GM04503 (cell line): ENCODE results near the gene H2AZ2.
A peak's percentile ranks its signal among the peaks of the same experiment; 100 is the strongest.
"Not testable (repeated sequence)": the region's sequence is repeated elsewhere in the genome, so short reads cannot be mapped to it uniquely, and the experiment has no call there.

Source experiments
- DNase-seq: peaks from one replicate; pipeline ENCODE4 v3.0.0-alpha.2; 2012; ENCODE audit warnings: low read depth

Gene H2AZ2

DNA sequence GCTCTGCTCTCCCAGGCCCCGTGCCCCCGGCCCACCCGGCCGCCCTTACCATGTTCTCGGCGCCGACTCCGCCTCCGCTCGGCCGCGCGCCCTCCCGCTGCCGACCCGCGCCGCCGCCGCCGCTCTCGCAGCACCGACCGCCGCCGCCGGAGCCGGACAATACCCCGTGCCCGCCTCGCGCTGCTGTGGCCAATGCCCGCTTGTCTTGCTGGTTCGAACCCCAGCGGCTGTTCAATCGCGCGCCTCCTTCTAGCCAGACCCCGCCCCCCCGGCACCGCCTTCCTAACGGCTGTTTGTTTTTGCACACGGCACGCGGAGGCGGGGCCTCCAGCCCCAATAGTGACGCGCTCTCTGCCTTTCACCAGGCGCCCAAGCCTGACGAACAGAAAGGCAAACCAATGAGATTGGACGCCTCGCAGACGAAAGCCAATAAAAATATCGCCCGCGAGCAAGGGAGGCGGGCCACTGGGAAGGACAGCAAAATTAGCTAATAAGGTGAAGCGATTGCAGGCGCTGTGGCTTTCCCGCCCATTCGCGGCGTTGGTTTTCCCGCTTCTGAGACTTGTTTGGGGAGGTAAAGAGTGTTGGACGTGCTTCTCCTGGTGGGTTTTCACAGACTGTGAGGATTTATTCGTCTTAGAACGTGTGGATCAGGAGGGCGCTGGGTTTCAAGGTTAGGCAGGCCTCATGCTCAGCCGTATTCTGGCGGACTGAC is at the start of gene H2AZ2:
TSS of gene H2AZ2 (minus strand) at position 168 of the 715 bp plus-strand sequence. CDS start at position 52, 116 bp downstream.
- DNase-seq: peak; percentile 99

DNA sequence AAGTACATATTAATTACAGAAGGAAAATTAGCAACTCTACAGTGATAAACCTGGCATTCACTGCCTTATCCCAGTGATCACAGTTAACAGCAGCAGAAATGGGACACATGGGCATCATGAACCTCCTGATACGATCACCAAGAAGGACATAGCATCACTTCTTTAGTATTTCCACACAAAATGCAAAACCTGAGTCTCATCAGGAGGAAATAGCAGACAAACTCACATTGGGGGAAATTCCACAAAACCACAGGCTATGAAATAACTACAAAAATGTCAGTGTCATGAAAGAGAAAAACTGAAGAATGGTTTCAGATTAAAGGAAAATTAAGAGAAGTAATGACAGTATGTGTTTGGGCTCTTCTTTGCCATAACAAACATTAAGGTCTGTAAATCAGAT is 49.4 kb upstream of the H2AZ2 start:
- DNase-seq: no peak

DNA sequence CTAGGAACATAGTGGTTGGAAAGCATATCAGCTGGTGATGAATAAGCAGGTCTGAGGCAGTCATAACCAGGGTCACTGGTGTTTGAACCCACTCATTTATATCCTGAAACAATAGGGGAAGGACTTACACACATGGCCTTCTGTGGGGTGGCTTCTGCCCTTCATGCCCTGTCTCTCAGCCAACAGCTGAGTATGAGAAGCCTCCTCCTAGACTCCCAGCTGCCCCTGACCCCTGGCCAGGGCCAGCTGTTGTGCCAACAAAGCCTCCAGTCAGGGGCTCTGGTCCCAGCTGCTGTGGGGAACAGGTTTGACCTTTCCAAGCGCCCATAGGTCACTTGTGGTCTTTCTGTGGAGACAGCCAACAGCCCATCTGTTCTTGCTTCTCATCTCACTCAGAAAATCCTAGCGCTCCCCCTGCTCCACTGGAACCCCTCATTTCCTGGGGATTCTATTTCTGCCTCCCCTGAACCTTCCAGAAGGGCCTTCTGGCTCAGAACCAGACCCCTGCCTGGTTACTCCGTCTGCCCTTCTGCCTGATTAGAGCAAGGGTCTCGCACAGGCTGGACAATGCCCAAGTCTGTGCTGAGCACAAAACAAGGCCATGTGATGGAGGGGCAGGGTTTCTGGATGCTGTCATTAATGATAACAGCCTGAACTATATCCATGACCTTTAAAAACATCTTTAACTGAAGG is 47.1 kb upstream of the H2AZ2 start:
- DNase-seq: no peak

DNA sequence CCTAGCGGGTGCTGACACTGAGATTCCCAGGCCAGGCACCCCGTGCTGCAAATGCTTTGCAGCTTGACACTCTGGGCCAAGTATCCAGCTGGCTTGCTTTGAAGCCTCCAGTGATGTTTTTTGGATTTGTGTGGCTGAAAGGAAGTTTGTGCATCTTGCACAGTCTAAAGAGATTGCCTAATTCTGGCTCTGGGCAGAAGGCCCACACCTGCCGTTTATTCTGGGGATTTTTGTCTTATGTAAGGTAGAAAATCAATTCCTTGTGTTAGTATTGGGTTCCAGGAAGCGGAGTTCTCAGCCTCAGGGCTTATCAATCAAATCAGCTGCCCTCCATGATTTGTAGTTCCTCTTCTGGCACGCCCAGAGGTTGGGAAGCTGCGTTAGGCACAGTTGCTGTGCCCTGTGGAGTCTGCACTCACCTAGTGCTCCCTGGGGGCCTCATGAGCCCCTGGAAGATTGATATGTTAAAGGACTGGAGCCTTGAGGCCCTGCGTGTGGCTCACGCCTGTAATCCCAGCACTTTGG is 45.9 kb upstream of the H2AZ2 start:
- no peak for DNase-seq

DNA sequence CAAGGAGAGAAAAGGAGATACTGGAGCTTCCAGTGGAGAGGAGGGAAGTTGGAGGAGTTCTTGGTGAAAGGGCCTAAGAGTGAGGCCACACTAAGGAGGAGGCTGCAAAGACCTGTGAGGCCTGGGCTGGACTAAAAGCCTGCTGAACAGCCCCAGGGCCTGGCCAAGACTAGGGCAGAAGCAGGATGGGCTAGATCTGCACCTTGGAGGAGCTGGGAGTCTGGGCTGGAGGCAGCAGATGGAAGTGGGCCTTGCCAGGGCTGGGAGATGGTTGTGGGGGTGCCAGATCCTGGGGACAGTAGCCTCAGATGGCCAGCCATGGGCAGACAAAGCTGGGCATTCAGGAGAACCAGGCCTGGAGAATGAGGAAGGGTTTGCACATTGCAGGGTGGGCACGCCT is 43.9 kb upstream of the H2AZ2 start:
- no peak for DNase-seq

DNA sequence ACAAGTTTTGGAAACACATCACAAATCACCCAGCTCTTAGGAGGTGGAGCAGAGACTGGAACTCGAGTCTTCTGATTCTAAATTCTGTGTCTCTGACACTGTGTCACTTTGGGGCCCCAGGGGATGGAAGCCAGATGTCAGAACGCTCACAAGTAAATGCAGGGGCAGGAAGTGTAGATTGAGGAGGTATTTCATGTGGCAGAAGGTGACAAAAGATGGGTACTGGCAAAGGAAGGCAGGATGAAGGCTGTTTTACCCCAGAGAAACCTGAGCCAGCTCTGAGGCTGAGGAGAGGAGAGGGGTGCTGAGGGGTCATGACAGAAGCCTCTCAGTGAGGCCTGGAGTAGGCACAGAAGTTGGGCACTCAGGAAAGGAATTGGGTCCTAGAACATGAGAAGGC is 43.5 kb upstream of the H2AZ2 start:
- DNase-seq: no peak

DNA sequence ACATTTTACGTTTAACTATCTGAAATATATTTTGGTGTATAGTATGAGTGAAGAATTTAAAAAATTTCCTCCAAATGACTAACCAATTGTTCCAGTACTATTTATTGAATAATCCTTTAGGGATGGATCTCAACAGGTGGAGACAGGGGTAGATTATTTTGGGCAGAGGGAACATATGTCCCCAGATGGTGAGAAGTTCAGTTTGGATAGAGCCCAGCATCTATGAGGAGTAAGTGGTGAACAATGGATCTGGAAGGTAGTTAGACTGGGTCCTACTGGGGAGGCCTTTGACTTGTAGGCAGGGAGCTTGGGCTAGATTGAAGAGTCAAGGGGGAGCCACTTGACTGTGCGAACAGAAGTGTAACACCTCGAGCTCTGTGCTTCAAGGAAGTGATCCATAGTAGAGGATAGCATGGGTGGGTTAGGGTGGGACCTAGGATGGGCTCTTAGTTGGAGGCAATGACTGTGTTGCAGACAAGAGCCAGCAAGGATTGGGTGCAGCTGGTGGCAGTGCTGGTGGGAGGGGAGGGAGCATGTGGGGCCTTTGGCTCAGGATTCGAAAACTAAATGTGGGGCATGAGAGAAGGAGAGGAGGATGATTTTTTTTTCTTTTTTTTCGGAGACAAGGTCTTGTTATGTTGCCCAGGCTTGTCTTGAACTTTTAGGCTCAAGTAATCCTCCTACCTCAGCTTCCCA is 41.3 kb upstream of the H2AZ2 start:
- no peak for DNase-seq

DNA sequence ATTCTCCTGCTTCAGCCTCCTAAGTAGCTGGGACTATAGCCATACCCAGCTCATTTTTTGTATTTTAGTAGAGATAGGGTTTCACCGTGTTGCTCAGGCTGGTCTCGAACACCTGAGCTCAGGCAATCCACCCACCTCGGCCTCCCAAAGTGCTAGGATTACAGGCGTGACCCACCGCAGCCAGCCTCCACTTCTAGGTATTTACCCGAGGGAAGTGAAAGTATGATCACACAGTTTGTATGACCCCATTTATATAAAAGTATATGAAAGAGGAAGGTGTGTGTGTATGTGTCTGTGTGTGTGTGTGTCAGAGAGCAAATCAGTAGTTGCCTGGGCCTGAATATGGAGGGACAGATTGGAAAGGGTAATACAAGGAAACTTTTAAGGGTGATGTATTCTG is 39.4 kb upstream of the H2AZ2 start:
- no peak for DNase-seq

DNA sequence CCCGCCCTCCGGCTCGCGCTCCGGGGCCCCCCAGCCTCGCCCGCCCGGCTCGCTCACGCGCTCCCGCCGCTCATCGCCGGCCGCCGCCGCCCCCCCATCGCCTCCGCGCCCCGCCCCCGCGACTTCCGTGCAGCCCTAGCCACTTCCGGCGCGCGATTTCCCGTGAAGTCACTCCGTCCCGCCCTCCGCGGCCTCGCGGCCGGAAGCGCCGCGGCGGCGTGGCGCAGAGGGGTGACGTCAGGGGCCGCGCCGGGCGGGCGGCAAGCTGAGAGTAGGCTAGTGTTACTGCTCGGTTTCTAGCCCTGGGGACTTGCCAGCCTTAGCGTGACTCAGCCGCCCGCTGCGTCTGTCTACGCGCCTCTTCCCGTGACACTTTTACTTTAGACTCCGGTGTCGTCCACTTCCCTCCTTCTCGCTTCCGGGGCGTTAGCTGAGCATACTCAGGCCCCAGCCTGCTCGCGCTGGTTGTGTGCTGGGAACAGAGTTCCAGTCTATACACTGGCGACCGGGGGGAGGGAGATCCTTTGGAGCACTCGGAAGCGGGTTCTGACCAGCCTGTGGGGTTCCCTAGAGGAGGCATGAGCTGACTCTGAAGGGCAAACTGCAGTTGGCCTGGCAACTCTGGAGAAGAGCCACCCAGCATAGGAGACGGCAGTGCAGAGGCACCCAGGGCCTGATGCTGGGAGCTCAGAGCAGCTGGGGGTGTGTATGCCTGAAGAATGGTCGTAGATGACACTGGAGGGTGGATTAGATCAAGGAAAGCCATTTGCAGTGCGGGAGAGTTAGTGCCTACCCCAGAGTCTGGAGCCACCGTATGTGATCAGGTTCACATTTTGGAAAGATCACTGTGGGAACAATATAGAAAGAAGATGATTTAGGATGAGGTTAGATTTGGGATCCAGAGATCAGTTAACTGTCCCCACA is 37.8 kb upstream of the H2AZ2 start, which contains the start of gene PURB:
TSS of gene PURB (minus strand) at position 137 of the 924 bp plus-strand sequence. CDS start 182 bp downstream, outside the sequence.
- DNase-seq: peak; percentile 88

DNA sequence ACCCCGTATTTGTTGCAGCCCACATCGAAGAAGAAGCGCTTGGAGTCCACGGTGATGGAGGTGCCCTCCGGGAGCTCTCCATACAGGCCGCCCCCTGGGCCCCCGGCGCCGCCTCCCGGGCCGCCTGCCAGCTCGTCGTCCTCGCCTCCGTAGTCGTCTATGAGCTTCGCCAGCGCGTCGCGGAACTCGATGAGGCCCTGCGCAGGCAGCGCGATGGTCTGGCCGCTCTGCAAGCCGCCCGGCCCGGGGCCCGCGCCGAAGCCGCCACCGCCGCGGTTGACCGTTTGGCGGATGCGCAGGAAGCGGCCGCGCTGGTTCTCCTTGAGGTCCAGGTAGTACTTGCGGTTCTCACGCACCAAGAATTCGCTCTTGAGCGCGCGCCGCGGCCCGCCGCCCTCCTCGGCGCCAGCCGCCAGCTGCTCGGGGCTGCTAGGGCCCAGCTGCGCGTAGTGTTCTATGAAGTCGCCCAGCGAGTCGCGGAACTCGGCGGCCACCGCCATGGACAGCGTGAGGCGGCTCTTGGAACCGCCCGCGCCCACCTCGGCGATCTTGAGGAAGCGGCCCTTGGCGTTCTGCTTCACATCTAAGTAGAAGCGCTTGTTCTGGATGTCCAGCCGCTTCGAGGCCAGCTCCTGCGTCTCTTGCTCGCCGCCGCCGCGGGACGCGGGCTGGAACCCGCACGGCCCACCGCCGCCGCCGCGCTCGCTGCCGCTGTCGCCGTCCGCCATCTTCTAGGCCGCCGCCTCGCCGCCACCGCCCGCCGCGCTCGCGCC is 36.9 kb upstream of the H2AZ2 start:
- peak; percentile 19 for DNase-seq

DNA sequence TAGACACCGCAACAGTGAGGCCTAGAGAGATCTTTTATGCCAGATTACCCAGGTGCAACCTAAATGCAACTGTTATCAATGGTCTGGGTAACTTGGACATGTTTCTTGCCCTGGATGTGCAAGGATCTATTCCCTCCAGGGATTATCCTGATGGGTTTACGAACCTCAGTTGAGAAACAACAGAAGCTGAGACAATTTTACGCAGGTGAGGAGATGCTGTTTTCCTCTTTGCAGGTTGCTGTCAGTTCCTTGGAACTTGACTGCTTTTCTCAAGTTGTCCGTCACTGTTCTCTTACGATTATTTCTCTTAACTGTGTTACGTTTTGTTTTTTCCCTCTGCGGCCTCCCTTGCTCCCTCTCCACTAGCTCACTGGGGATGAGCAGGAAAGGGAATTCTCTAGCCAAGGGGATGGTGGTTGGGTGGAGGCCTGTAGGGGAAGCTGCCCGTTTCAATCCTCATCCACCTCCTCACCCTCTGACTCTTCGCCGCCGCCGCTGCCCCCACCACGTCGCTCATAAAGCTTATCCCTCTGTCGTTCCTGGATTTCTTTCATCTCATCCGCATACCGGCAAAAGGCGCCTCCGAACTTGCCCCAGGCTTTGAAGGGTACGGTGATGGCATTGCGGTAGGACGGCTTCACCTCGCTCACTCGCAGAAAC is 36.2 kb upstream of the H2AZ2 start:
- DNase-seq: no peak

DNA sequence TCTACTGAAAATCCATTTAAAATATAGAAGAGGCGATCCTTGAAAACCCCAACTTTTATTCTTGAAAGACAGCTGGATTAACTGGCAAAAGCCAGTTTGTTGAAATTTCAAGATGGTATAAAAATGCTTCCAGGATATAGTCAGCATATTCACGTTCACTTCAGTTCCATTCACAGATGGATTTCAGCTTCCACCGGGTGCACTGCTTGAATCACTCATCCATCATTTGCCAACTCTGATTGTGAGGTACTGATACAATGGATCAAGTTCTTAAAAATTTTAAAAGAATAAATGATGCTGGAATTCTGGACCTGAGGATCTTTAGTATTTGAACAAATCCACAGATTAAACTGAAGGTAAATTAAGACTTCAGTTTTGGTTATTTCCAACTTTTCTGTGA is 35.0 kb upstream of the H2AZ2 start:
- DNase-seq: no peak

DNA sequence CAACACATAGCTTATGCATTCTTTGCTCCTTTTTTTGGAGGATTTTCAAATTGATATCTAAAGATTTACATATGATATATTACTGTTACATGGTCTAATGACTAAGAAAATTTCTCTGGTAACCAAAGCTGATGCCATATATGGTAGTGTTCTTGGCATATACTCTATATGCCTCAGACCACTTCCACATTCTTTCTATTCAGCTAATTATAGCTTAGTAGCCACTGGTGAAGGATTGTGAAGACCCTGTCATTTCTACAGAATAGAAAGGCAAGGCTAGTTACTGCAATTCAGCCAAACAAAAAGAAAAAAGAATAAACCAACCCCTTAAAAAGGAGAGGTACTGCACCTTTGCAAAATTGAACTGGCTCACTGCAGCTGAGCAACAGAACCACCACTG is 33.7 kb upstream of the H2AZ2 start:
- DNase-seq: peak; percentile 20

DNA sequence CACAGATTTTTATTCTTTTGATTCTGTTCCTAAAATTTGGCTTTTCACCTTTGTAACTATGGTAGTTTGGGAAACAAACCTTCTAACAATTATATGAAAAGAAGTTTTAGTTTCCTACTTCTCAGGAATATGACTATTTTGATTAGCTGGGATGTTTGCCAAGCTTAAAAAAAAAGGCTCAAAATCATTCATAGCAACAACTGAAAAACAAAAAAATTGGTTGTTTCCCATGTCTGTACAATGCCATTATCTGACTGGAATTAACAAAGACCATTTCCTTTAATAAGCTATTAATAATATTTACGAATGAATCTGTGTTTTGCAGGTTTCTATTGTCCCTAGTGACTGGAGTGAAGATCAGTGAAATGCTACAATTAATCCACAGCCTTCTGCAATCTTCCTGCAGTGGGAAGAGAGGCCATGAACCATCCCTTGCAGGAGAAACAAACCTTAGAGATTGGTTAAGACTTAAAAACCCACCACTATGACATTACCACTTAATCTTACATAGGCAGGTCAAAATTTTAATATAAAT is 33.2 kb upstream of the H2AZ2 start:
- no peak for DNase-seq

DNA sequence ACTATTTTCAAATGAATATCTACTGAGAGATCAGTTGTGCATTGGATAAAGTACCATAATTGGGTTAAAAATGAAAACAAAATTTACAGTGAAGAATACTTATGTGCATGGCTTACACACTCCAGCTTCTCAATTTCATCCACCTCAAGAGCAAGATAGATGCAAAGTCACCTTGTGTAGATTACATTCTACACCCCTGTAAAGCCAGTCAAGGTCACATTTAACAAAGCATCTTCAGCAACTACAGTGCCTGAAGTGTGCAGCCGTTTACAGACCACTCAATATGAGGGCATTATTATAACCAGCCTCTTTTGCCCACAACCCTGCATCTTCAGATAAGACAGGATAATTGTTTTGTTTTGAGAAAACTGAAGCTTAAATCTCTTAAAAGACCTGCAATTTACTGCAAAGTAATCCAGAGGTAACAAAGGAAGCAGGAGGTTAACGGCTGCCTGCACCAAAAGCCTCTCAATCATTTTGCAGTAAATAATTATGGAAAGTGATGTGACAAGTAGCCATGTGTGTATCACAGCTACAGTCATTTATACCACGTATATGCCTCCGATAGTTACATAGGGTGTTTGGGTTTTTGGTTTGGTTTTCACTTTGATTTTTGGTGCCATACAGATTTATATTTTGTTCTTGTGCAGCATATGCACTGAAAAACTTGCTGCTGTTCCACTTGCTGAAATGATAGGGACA is 32.6 kb upstream of the H2AZ2 start:
- DNase-seq: no peak

DNA sequence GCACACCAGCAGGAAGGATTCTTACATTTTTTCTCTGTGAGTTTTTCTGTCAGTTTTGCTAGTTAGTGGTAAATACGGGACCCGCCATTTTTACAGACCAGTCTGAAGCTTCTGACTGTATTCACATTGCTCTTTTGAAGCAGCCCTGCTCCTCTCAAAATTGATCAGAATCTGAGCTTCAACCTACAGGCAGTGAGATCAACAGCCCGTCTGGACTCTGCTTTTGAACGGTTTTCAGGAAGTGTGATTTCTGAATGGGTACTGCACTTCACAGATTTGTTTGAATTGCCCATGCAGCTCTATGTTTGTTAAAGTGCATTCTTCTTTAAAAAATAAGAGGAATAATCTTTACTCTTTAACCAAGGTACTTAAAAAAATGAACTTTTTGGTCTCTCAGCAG is 28.5 kb upstream of the H2AZ2 start:
- DNase-seq: no peak

DNA sequence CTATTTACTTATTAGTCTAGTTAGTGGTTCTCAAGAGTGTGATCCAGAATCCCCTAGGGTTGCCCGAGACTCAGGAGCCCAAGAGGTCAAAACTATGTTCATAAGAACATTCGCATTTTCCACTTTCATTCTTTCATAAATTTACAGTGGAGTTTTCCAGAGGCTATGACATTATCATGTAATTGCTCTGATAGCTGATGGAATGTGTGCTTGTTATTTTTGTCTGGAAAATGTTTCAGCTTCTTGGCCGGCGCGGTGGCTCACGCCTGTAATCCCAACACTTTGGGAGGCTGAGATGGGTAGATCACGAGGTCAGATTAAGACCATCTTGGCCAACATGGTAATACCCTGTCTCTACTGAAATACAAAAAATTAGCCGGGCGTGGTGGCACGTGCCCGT is 27.4 kb upstream of the H2AZ2 start:
- no peak for DNase-seq

DNA sequence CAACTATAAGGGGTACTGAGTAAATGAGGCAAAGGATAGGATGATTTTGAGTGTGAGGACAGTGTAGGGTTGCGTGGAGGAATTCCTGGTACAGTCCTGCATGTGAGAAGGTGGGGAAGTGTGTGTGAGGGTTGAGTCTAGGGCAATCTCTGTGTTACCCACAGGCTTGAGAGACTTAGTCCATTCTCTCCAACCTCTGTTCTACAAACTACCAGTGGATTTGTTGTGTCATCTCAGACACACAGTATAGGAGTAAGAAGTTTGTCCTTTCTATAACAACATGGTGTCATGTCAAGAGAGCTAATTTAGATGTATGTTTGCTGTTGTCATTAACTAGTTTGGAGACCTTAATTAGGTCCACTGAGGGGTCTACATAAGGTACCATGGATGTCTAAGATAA is 24.9 kb upstream of the H2AZ2 start:
- no peak for DNase-seq

DNA sequence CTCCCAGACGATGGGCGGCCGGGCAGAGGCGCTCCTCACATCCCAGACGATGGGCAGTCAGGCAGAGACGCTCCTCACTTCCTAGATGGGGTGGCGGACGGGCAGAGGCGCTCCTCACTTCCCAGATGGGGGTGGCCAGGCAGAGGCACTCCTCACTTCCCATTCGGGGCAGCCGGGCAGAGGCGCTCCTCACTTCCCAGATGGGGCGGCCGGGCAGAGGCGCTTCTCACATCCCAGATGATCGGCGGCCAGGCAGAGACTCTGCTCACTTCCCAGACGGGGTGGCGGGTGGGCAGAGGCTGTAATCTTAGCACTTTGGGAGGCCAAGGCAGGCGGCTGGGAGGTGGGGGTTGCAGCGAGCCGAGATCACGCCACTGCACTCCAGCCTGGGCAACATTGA is 24.0 kb upstream of the H2AZ2 start:
- DNase-seq: not testable (repeated sequence)
